GM12801 (cell line): ENCODE results near the gene PHACTR1.

Experiments
- TF ChIP-seq, protein P1 (sequence below): IDR thresholded peaks from one replicate; pipeline ENCODE4 v1.5.1; 2011; ENCODE audit warnings: control low read depth; ENCODE audit not compliant: insufficient read length; ENCODE audit errors: extremely low read depth

Gene PHACTR1

DNA sequence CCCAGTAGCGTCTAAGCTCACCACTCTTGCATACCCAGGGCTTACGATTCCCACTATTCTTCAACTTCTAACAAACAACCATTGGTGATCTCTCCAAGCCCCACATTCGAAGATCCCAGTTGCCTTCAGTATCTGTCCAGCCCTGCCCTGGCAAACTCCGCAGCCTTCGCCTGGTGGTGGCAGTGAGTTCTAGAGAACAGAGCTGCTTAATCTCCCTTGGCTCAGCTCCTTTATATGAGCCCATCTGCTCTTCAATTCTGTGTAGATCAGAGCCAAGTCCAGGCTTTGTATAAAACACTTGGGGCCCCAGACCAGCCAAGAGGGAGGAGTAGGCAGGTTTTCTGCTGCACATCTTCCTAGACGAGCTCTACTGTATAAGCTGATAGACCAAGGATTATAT is 193.3 kb downstream of the PHACTR1 start:
- TF ChIP-seq, protein P1, sequence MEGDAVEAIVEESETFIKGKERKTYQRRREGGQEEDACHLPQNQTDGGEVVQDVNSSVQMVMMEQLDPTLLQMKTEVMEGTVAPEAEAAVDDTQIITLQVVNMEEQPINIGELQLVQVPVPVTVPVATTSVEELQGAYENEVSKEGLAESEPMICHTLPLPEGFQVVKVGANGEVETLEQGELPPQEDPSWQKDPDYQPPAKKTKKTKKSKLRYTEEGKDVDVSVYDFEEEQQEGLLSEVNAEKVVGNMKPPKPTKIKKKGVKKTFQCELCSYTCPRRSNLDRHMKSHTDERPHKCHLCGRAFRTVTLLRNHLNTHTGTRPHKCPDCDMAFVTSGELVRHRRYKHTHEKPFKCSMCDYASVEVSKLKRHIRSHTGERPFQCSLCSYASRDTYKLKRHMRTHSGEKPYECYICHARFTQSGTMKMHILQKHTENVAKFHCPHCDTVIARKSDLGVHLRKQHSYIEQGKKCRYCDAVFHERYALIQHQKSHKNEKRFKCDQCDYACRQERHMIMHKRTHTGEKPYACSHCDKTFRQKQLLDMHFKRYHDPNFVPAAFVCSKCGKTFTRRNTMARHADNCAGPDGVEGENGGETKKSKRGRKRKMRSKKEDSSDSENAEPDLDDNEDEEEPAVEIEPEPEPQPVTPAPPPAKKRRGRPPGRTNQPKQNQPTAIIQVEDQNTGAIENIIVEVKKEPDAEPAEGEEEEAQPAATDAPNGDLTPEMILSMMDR, result no peak

DNA sequence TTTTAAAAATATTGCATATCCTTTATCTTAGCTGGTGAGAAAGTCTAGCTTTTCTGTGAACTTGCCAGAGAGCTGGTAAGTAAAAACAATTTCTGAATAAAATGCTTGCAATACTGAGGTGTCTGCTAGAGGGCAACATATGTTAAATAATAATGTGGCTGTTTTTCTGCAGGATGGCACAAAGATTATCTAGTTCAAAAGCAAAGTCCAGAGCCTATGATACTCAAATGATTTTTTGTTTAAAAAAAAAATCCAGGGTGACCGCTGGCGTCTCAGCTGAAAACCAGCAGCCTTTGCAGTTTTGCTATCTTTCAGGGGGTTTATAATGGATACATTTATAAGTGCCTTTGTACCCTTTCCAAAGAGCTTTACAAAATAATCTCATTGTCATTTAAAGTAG is 194.9 kb downstream of the PHACTR1 start:
- TF ChIP-seq, protein P1, result no peak

DNA sequence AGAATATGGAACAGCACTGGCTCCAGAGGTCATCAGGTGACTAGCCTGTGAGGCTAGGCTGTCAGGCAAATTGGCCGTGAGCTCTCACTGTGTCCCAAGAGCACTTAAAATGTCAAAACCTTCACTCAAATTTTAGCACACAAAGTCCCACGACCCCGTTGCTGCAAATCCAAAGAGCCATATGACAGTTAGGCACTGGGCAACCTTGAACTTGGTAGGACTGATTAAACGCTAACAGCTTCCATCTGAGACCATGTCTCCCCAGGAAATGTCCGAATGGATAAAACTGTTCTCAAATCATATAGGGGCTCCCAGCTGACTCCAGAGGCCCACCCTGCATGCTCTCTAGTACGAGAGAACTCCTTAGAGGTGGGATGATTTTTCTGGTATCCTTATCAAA is 196.6 kb downstream of the PHACTR1 start:
- TF ChIP-seq, protein P1, result no peak

DNA sequence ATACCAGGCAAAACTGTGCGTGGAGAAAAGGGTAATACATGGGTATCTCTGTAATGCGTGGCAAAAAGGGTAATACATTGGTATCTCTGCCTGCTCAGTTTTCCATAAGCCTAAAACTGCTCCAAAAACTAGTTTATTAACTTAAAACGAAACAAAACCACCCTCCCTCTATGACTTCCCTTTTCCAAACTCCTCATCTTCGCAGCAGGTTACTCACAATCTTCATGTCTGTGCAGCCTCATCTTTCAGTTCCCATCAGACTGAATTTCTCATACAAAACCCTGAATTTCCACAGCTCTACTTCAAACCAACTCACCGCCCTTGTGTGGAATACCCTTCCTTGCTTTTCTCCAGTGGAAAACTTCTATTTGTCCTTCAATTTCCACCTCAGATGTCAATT is 199.4 kb downstream of the PHACTR1 start:
- TF ChIP-seq, protein P1, result no peak

DNA sequence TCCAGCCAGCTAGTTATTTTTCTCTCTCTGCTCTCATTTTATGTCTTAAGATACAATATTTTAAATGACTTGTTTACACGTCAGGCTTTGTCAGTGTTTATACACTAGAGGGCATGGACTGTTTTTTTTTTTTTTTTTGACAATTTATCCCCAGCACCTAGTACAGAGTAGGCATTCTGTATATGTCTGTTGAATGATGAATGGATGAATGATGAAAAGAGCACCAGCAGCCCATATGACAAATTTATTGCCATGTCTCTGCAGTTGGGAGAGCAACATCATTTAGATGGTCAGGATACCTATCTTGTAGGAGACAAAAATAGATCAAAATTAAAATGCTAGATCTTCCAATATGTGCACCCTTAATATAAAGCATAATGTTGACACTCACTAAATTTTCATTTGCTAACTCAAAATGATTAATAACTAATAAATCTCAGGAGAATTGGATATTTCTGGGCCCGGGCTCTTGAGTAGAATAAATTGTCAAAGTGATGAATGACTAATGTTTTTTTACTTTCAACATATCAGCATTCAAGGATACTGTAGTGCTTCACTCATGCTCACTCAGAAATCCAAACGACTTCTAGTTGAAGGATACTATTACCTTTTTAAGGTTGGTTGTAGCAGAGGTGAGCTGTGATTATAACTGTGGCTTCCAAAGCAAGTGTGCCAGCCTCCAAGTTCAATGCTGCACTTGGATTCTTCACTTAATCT is 200.0 kb downstream of the PHACTR1 start:
- TF ChIP-seq, protein P1, result no peak

DNA sequence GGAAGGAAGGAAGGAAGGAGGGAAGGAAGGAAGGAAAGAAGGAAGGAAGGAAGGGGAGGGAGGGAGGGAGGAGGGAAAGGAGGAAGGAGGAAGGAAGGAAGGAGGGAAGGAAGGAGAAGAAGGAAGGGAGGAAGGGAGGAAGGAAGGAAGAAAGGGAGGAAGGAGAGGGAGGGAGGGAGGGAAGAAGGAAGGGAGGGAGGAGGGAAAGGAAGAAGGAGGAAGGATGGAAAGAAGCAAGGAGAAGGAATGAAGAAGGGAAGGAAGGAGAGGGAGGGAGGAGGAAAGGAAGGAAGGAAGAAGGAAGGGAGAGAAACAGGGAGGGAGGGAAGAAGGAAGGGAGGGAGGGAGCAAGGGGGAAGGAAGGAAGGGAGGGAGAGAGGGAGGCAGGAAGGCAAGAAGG is 204.9 kb downstream of the PHACTR1 start:
- TF ChIP-seq, protein P1, result no peak

DNA sequence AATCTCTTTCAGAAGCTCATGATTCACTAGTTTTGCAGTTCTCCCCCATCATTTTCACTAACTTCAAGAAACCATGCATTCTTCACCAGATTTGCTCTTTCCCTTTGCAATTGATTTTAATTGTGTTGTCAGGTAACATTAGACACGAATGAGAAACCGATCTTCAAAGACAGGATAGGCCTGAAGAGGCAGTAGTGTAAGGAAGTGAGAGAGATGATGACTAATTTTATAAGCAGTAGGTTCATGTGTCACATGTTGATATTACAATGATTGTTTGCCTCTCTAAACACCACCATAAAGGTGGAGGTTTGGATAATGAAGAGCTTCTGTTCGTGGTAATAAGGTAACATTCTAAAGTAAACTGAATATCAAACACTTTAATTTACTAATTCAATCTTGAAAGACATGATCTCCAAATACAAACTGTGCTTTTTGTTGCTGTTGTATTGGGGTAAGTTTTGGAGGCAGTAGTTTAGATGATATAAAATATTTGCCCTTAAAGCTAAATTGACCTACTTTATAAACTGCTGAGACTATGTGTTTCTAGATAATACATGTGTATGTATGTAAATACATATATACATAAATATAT is 207.2 kb downstream of the PHACTR1 start:
- TF ChIP-seq, protein P1, result no peak
